Mucosa of gallbladder (tissue), 1 donor: Measurements from ENCODE around the gene NEDD9. TPM values are rescaled to one million over a fixed set of nuclear protein-coding genes. Genes with fewer than 3 reads are reported as not detected.

Experiments
- DNase-seq: peaks from one replicate; pipeline ENCODE4 v3.0.0-alpha.2; 2020; ENCODE audit warnings: low spot score
- total RNA-seq: library from RNA; stranded (reverse); gene quantifications from one replicate; pipeline ENCODE4 v1.2.1, GENCODE V29; 2021
- donor health status: DM: no; HTN: no; CAD: no.

Gene NEDD9
- total RNA-seq, 1 donor from 2014 or later, result 18.1 TPM

GRCh38 chr6:11218538-11219399 is 13.7 kb downstream of the NEDD9 start:
- DNase-seq, result peak; percentile 55

GRCh38 chr6:11218102-11218442 is 14.4 kb downstream of the NEDD9 start:
- no peak for DNase-seq

GRCh38 chr6:11217360-11218101 is 14.9 kb downstream of the NEDD9 start:
- DNase-seq, result peak; percentile 75

GRCh38 chr6:11215773-11216172 is 16.7 kb downstream of the NEDD9 start:
- peak; percentile 27 for DNase-seq

GRCh38 chr6:11214901-11215300 is 17.6 kb downstream of the NEDD9 start:
- no peak for DNase-seq

- DNase-seq, result peak; percentile 28
These were observed 18.2 kb downstream of the NEDD9 start for GRCh38 chr6:11214084-11214833.

GRCh38 chr6:11213422-11214021 is 18.9 kb downstream of the NEDD9 start:
- no peak for DNase-seq

GRCh38 chr6:11212664-11213063 is 19.8 kb downstream of the NEDD9 start:
- DNase-seq, result no peak

- no peak for DNase-seq
These were observed 21.2 kb downstream of the NEDD9 start for GRCh38 chr6:11211254-11211653.

GRCh38 chr6:11210386-11211138 is 21.9 kb downstream of the NEDD9 start:
- no peak for DNase-seq

GRCh38 chr6:11209906-11210305 is 22.6 kb downstream of the NEDD9 start:
- no peak for DNase-seq

GRCh38 chr6:11209369-11209768 is 23.1 kb downstream of the NEDD9 start:
- no peak for DNase-seq

GRCh38 chr6:11208854-11209253 is 23.6 kb downstream of the NEDD9 start:
- DNase-seq, result no peak

- no peak for DNase-seq
These were observed 24.2 kb downstream of the NEDD9 start for GRCh38 chr6:11208267-11208666.

GRCh38 chr6:11207199-11207968 is 25.1 kb downstream of the NEDD9 start:
- peak; percentile 87 for DNase-seq

GRCh38 chr6:11206576-11206975 is 25.9 kb downstream of the NEDD9 start:
- no peak for DNase-seq

- DNase-seq, result no peak
These were observed 27.6 kb downstream of the NEDD9 start for GRCh38 chr6:11204794-11205366.

GRCh38 chr6:11204005-11204399 is 28.5 kb downstream of the NEDD9 start:
- no peak for DNase-seq

- DNase-seq, result no peak
These were observed 29.0 kb downstream of the NEDD9 start for GRCh38 chr6:11203306-11204004.
